HUES64 (cell line): ENCODE data around the gene WWP2.
A peak's percentile ranks its signal among the peaks of the same experiment; 100 is the strongest.

ENCODE experiments used
- H3K27ac ChIP-seq: 2 replicates; pipeline ENCODE4 v1.7.0; 2013; ENCODE audit warnings: low read depth, low read length, inconsistent platforms
- H3K27me3 ChIP-seq: 2 replicates; pipeline ENCODE4 v1.6.1; 2013; ENCODE audit warnings: mild to moderate bottlenecking, low read length; ENCODE audit not compliant: insufficient read depth
- H3K36me3 ChIP-seq: 2 replicates; pipeline ENCODE4 v1.6.1; 2013; ENCODE audit warnings: mild to moderate bottlenecking, low read length; ENCODE audit not compliant: insufficient read depth
- H3K4me1 ChIP-seq: 2 replicates; pipeline ENCODE4 v1.6.1; 2013; ENCODE audit warnings: mild to moderate bottlenecking, low read length, moderate library complexity; ENCODE audit not compliant: insufficient read depth
- H3K4me3 ChIP-seq: 2 replicates; pipeline ENCODE4 v1.5.1; 2013; ENCODE audit warnings: mild to moderate bottlenecking, low read length, moderate library complexity
- H3K9ac ChIP-seq: 2 replicates; pipeline ENCODE4 v1.6.1; 2013; ENCODE audit warnings: mild to moderate bottlenecking, low read depth, low read length
- H3K9me3 ChIP-seq: 2 replicates; pipeline ENCODE4 v1.6.1; 2013; ENCODE audit warnings: low read depth, low read length; ENCODE audit not compliant: insufficient read depth
- WGBS: fragments of 150-250, 120-280 bp; methylation state at CpG from one replicate; pipeline ENCODE4 v1.1.7; 2013; ENCODE audit warnings: missing lambda C conversion rate; 5-methylcytosine and 5-hydroxymethylcytosine counted together

Gene WWP2

GRCh38 chr16:69917739-69918138, 155.6 kb downstream of the WWP2 start:
- peak overlapping the region; percentile 48 for H3K27ac ChIP-seq
- H3K4me1 ChIP-seq, result peaks cover 16% of the 10 kb centered on the region; the same call in 1 of the 2 replicates
- no peaks in the 10 kb centered on the region for H3K36me3 ChIP-seq
- H3K4me3 ChIP-seq, result no peak overlapping the region
- H3K9ac ChIP-seq, result peak overlapping the region; percentile 23; the same call in 1 of the 2 replicates
- H3K9me3 ChIP-seq, result no peaks in the 10 kb centered on the region
- no peaks in the 10 kb centered on the region for H3K27me3 ChIP-seq
- WGBS, result 39% methylated on average over 20 of the region's 20 CpGs

- H3K4me3 ChIP-seq, result no peak overlapping the region
These were observed 156.1 kb downstream of the WWP2 start for GRCh38 chr16:69918241-69918640.

GRCh38 chr16:69921127-69921526, 159.0 kb downstream of the WWP2 start:
- no peak overlapping the region for H3K4me3 ChIP-seq
- H3K9ac ChIP-seq, result no peak overlapping the region
- 87% methylated on average over 2 of the region's 2 CpGs for WGBS
- peaks cover 31% of the 10 kb centered on the region for H3K4me1 ChIP-seq
- H3K27ac ChIP-seq, result no peak overlapping the region
- peaks cover 5% of the 10 kb centered on the region; the same call in 1 of the 2 replicates for H3K36me3 ChIP-seq
- H3K9me3 ChIP-seq, result no peaks in the 10 kb centered on the region
- no peaks in the 10 kb centered on the region for H3K27me3 ChIP-seq

More at GRCh38 chr16:69918241-69918640, 156.1 kb downstream of the WWP2 start:
- Histone ChIP-seq H3K9me3 (no peaks in the 10 kb centered on the region), H3K27ac (peak overlapping the region; percentile 48), H3K36me3 (no peaks in the 10 kb centered on the region), H3K27me3 (no peaks in the 10 kb centered on the region), H3K4me1 (peaks cover 16% of the 10 kb centered on the region; the same call in 1 of the 2 replicates), H3K9ac (peak overlapping the region; percentile 23; the same call in 1 of the 2 replicates)
- 100% methylated on average over 1 of the region's 1 CpG for WGBS

- no peaks in the 10 kb centered on the region for H3K27me3 ChIP-seq
- H3K4me3 ChIP-seq, result no peak overlapping the region
- peaks cover 28% of the 10 kb centered on the region for H3K4me1 ChIP-seq
- H3K9ac ChIP-seq, result no peak overlapping the region
- H3K36me3 ChIP-seq, result peaks cover 10% of the 10 kb centered on the region; the same call in 1 of the 2 replicates
- WGBS, result 86% methylated on average over 3 of the region's 6 CpGs
- no peaks in the 10 kb centered on the region for H3K9me3 ChIP-seq
- H3K27ac ChIP-seq, result no peak overlapping the region
These were observed 160.1 kb downstream of the WWP2 start for GRCh38 chr16:69922200-69922599.

- no peak overlapping the region for H3K4me3 ChIP-seq
- WGBS, result 88% methylated on average over 7 of the region's 11 CpGs
- H3K9ac ChIP-seq, result 0 out of 2 replicates have a peak overlapping the region, but pooled peaks have one; percentile 20
- H3K27ac ChIP-seq, result no peak overlapping the region; the same call in none of the 2 replicates
- H3K36me3 ChIP-seq, result peaks cover 10% of the 10 kb centered on the region; the same call in 1 of the 2 replicates
- peaks cover 18% of the 10 kb centered on the region for H3K4me1 ChIP-seq
- no peaks in the 10 kb centered on the region for H3K9me3 ChIP-seq
- no peaks in the 10 kb centered on the region for H3K27me3 ChIP-seq
These were observed 162.1 kb downstream of the WWP2 start for GRCh38 chr16:69924041-69924775.

- H3K4me3 ChIP-seq, result no peak overlapping the region
- no peaks in the 10 kb centered on the region for H3K27me3 ChIP-seq
- H3K36me3 ChIP-seq, result peaks cover 10% of the 10 kb centered on the region; the same call in 1 of the 2 replicates
- H3K9me3 ChIP-seq, result no peaks in the 10 kb centered on the region
- 89% methylated on average over 19 of the region's 19 CpGs for WGBS
- H3K9ac ChIP-seq, result 0 out of 2 replicates have a peak overlapping the region, but pooled peaks have one; percentile 19
- no peak overlapping the region for H3K27ac ChIP-seq
- H3K4me1 ChIP-seq, result peaks cover 18% of the 10 kb centered on the region
These were observed 162.7 kb downstream of the WWP2 start for GRCh38 chr16:69924777-69925191.

- whole genome bisulfite sequencing, result 88% methylated on average over 8 of the region's 8 CpGs
- Histone ChIP-seq H3K4me3 (no peak overlapping the region), H3K27ac (no peak overlapping the region), H3K9ac (no peak overlapping the region), H3K4me1 (peaks cover 18% of the 10 kb centered on the region), H3K36me3 (peaks cover 10% of the 10 kb centered on the region; the same call in 1 of the 2 replicates), H3K9me3 (no peaks in the 10 kb centered on the region), H3K27me3 (no peaks in the 10 kb centered on the region)
These were observed 163.2 kb downstream of the WWP2 start for GRCh38 chr16:69925311-69925710.

GRCh38 chr16:69926241-69926640, 164.1 kb downstream of the WWP2 start:
- Histone ChIP-seq H3K9me3 (no peaks in the 10 kb centered on the region), H3K4me3 (no peak overlapping the region), H3K9ac (no peak overlapping the region), H3K27me3 (no peaks in the 10 kb centered on the region), H3K4me1 (peaks cover 18% of the 10 kb centered on the region), H3K27ac (no peak overlapping the region), H3K36me3 (peaks cover 16% of the 10 kb centered on the region)
- WGBS, result 95% methylated on average over 8 of the region's 8 CpGs

- Histone ChIP-seq H3K27ac (peak overlapping the region; percentile 30; the same call in 1 of the 2 replicates), H3K9ac (peak overlapping the region; percentile 36), H3K4me1 (peaks cover 18% of the 10 kb centered on the region), H3K27me3 (no peaks in the 10 kb centered on the region), H3K4me3 (no peak overlapping the region), H3K9me3 (no peaks in the 10 kb centered on the region), H3K36me3 (peaks cover 23% of the 10 kb centered on the region)
- 83% methylated on average over 17 of the region's 17 CpGs for WGBS
These were observed 165.1 kb downstream of the WWP2 start for GRCh38 chr16:69927056-69927757.

- Histone ChIP-seq H3K4me3 (no peak overlapping the region), H3K36me3 (peaks cover 37% of the 10 kb centered on the region), H3K9me3 (no peaks in the 10 kb centered on the region), H3K27ac (no peak overlapping the region), H3K4me1 (peaks cover 12% of the 10 kb centered on the region), H3K27me3 (no peaks in the 10 kb centered on the region), H3K9ac (no peak overlapping the region)
- WGBS, result 85% methylated on average over 10 of the region's 10 CpGs
These were observed 166.8 kb downstream of the WWP2 start for GRCh38 chr16:69928856-69929400.

- WGBS, result 94% methylated on average over 9 of the region's 9 CpGs
These were observed 167.3 kb downstream of the WWP2 start for GRCh38 chr16:69929480-69929879.

More at GRCh38 chr16:69929480-69929879, 167.3 kb downstream of the WWP2 start:
- H3K27me3 ChIP-seq, result no peaks in the 10 kb centered on the region
- H3K9ac ChIP-seq, result no peak overlapping the region
- no peaks in the 10 kb centered on the region for H3K9me3 ChIP-seq
- H3K36me3 ChIP-seq, result peaks cover 42% of the 10 kb centered on the region
- peaks cover 8% of the 10 kb centered on the region; the same call in 1 of the 2 replicates for H3K4me1 ChIP-seq
- no peak overlapping the region for H3K27ac ChIP-seq
- H3K4me3 ChIP-seq, result no peak overlapping the region
